ENCODE measurements around the gene RRM1.

DNA sequence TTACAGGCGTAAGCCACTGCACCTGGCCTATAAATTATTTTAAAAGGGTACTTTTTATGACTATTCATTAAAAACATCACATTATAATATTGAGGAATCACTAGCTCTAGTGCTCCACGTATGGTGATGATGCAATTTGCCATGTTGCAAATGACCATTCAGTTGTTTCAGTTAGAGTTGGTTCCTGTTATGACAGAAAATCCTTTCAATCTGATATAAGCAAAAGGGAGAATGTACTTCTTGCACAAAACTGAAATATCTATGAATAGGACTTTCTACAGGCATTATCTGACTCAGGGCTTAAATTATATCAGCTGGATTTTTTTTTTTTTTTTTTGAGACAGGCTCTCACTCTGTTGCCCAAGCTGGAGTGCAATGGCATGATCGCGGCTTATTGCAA, 45.6 kb upstream of the RRM1 start:
- TF ChIP-seq CTCF (IDR thresholded peaks at IDR 0.05) (no peak), POLR2A (IDR thresholded peaks at IDR 0.05) (no peak)
